Tibial nerve (tissue), 4 donors: ENCODE measurements around the gene HNF4A.

Experiments
- CTCF ChIP-seq, 5 experiments: fragments of 200-600 bp in 3 of 5; fragments of 450-650 bp in 2 of 5; sonication (generic) in 3 of 5; IDR thresholded peaks; one replicate each; pipeline ENCODE4 v1.5.1; 2016 to 2019; ENCODE audit warnings: antibody characterized with exemption in 5 of 5, mild to moderate bottlenecking in 3 of 5, moderate library complexity in 2 of 5
- EP300 ChIP-seq, 2 donors: sonication (generic); formaldehyde crosslinking; IDR thresholded peaks; one replicate each; pipeline ENCODE4 v1.6.1; 2017; ENCODE audit warnings: antibody characterized with exemption in 2 of 2, mild to moderate bottlenecking in 1 of 2
- POLR2A ChIP-seq, 2 donors: fragments of 450-650 bp; IDR thresholded peaks; one replicate each; pipeline ENCODE4 v1.6.1; 2017; ENCODE audit warnings: antibody characterized with exemption in 2 of 2, mild to moderate bottlenecking in 2 of 2, moderate library complexity in 2 of 2

- no peak for TF ChIP-seq EP300 (IDR thresholded peaks at IDR 0.05)
- no peak for TF ChIP-seq CTCF (IDR thresholded peaks at IDR 0.05)
- TF ChIP-seq POLR2A (IDR thresholded peaks at IDR 0.05) = no peak
Measured at GRCh38 chr20:44418069-44418905, 62.8 kb downstream of the HNF4A start.
